ENCODE results near the gene FAM229A. TPM values are rescaled to one million over a fixed set of nuclear protein-coding genes. Genes with fewer than 3 reads are reported as not detected.

Gene FAM229A
- polyA plus RNA-seq, 3 donors = 3.0 to 4.3 (median 4.1) TPM

DNA sequence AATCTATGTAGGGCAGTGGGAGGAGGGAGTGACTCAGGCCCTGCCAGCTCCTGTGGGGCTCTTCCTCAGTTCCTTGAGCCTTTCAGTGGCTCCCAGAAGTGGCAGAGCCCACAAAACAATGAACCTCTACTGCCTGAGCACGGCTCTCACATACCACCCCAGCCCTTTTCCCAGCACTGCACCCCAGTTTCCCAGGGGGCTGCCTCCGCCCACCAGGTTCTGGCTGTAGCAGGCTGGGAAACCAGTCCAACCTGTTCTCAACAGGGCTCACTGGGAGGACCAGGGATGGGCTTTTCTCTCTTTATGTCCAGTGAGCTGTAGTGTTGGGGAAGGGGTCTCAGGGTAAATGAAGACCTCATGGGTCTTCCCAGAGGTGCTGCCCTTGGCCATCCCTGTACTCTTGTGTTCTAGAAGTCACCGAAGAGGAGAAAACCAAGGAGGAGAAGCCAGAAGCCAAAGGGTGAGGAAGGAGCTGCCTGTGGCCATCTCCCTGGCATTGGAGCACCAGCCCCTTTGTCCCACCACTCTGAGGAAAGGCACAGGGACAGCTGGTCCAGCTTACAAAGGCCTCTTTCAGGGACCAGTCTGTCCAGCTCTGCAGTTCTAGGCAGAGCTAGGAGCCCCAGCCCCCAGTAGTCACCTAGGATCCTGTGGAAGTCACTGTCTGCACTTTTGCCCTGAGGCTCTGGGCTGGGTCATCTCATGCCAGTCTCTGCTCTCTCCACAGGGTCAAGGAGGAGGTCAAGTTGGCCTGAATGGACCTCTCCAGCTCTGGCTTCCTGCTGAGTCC is 29.8 kb downstream of the FAM229A start:
- DNase-seq (ENCODE audit: low read depth in 3 of 3, low spot score in 2 of 3) = no peak

DNA sequence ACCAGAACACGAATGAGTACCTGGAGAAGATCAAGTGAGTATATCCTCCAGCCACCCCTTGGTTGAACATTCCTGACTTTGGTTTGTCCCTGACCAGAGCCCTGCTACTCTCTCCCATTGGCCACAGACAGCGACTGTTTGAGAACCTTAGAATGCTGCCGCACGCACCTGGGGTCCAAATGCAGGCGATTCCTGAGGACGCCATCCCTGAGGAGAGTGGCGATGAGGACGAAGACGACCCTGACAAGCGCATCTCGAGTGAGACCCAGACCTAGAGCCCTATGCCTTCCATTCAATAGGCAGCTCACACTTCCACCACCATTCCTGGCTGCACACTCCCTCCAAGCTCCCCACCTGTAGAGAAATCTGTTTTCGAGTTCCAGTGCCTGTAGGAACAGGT is 30.7 kb downstream of the FAM229A start:
- no peak for DNase-seq (ENCODE audit: low read depth in 3 of 3, low spot score in 2 of 3)

DNA sequence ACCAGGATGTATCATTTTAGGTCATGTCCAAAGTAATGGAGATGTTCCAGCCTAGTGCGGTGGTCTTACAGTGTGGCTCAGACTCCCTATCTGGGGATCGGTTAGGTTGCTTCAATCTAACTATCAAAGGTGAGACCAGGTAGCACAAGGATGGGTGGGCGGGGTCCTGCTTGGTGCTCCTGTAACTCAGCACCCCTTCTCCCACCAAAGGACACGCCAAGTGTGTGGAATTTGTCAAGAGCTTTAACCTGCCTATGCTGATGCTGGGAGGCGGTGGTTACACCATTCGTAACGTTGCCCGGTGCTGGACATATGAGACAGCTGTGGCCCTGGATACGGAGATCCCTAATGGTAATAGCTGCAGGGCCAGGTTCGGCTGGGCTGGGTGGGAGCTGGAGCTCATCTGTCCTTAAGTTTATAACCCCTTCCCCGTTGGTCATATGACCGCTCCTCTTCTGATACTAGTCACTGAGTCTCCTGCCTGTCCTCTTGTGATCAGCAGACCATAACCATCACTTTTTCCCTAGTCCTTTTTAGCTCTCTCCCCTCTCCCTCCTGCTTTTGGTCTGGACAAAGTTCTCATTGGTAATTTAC is 31.6 kb downstream of the FAM229A start:
- no peak for DNase-seq (ENCODE audit: low read depth in 3 of 3, low spot score in 2 of 3)

DNA sequence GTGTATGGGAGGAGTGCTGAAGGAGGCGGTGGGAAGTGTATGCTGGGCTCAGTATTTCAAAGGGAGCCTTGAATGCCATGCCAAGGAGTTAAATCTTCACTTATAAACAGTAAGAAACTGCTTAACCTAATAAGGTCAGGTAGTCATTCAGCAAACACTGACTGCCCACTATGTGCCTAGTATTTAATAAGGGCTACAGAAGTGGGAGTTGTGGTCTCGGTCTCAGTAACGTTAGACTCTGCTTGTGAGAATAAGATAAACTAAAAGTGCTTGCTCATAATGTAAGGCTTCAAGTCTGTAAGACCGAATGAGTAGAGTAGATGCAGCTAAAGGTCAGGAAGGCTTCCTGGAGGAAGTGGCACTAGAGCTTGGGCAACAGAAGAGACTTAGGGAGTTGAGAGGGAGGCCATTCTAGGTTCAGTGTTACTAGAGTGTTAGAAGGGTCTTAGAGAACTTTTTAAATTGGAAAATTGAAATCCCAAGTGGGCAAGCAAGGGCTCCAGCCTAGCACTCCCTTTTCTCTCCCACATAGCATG is 32.3 kb downstream of the FAM229A start:
- no peak for DNase-seq (ENCODE audit: low read depth in 3 of 3, low spot score in 2 of 3)

DNA sequence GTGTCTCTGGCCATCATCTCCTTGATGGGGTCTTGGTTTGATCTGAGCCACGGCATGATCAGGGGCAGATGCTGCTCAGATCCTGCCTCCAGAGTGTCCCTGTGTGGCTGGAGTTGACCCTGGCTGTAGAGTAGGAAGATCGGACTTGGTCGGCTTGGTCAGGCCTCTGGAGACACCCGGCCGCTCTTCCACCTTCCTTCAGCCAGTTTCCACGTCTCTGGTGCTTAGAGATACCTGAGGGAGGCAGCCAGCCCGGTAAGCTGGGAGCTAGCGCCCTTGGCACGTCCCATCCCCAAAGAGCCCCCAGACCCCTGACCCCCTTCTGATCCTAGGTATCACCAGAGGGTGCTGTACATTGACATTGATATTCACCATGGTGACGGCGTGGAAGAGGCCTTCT is 35.1 kb downstream of the FAM229A start:
- DNase-seq (ENCODE audit: low read depth in 3 of 3, low spot score in 2 of 3) = no peak

DNA sequence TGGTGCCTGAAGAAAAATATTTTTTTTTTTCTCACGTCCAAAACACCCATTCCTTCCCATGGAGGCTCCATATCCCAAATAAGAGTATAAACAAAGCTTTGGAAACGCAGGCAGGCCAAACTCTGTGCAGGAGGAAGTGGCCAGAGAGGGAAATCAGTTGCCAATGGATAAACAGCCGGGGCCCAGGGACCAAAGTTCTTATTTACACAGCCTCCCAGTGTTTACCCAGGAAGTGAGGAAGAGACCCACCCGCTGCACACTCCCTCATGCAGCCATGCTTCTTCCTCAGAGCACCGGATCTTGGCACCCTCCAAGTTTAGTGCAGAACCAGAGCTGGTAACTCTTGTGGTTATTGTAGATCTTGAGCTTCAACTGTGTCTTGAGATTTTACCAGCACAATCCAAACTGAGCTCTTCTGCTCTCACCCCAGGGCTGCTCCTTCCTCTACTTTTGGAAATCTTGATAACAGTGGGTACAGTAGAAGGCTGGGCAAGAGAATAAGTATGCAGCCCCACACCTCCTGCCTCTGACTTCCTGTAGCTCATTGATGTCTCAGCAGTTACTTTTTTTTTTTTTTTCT is 40.5 kb downstream of the FAM229A start:
- no peak for DNase-seq (ENCODE audit: low read depth in 3 of 3, low spot score in 2 of 3)

DNA sequence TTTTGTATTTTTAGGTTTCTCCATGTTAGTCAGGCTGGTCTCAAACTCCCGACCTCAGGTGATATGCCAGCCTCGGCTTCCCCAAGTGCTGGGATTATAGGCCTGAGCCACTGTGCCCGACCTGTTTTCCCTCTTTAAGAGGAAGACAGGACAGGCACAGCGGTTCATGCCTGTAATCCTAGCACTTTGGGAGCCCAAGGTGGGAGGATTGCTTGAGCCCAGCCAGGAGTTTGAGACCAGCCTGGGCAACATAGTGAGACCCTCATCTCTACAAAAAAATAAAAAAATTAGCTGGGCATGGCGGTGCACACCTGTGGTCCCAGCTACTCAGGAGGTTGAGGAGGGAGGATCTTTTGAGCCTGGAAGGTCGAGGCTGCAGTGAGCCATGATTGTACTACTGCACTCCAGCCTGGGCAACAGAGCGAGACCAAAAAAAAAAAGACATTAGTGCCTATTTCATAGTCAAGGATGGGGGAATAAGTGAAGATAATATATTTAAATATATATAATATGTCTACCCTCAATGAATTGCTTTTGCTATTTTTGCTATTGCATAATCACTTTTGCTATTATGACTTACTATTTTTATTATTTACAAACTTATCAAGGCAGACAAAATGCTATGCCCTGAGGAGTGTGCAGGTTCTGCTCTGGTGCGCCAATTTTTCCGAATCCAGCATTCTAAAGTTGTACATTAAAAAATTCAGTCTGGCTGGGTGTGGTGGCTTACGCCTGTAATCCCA is 44.0 kb downstream of the FAM229A start:
- DNase-seq (ENCODE audit: low read depth in 3 of 3, low spot score in 2 of 3) = no peak

DNA sequence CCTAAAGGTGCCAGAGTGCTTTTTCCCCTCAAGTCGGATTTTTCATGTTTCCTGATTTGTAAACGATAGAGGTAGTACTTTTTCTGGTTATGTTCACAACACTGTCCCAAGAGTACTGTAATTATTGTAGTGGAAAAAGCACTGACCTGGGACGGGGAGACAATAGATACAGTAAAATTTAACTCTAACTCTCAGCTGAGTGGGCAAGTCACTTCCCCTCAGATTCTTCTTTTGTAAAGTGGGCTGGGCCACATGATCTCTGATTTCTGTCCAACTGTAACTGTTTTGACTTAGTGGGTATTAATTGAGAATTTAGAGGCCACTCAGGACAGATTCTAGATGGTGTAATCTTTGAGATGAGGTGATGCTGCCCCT is 45.4 kb downstream of the FAM229A start:
- DNase-seq (ENCODE audit: low read depth in 3 of 3, low spot score in 2 of 3) = no peak

DNA sequence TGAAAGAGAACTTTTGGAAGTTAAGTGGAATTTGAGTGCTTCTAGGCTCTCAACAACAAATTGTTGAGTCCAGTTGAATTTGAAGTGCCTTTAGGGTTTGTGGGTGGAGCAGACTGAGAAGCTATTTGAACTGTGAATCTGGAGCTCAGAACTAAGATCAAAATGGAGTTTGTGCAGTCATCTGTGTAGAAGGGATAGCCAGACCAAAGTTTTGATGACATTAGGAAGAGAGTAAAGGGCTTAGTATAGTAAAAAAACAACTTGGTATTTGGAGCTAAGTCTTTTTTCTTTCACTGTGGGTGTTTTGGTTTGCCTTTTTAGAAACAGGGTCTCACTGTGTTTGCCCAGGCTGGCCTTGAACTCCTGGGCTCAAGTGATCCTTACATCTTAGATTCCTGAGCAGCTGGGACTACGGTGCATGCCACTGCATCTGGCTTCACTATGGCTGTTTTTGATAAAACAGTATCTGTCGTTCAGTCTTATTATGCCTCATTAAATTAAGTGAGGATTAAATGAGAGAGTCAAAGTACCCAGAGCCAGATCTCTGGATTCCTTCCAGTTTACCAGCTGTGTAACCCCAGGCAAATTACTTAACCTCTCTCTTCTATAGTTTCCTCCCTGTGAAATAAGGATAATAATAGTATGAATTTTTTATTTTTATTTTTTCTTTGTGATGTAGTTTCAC is 50.4 kb downstream of the FAM229A start:
- no peak for DNase-seq (ENCODE audit: low read depth in 3 of 3, low spot score in 2 of 3)

Other genes with a start within 250 kb of the FAM229A start
- 10 to 100 TPM; 44.8 to 45.2 (median 44.9) TPM for gene TXLNA, start 182.8 kb downstream of the FAM229A start, polyA plus RNA-seq (ENCODE audit: insufficient read length in 3 of 3)
- 10 to 100 TPM; 19.2 to 22.1 (median 21.8) TPM for gene CCDC28B, start 161.9 kb downstream of the FAM229A start, polyA plus RNA-seq (ENCODE audit: insufficient read length in 3 of 3)
- 1 to 10 TPM; 6.8 to 7.2 (median 7.2) TPM for gene IQCC, start 156.8 kb downstream of the FAM229A start, polyA plus RNA-seq (ENCODE audit: insufficient read length in 3 of 3)
- gene DCDC2B, start 153.4 kb downstream of the FAM229A start, polyA plus RNA-seq (ENCODE audit: insufficient read length in 3 of 3) = under 1 TPM; 0.37 to 0.74 (median 0.62) TPM
- 10 to 100 TPM; 21.1 to 27.3 (median 23.6) TPM for gene TMEM234, start 140.1 kb downstream of the FAM229A start, polyA plus RNA-seq (ENCODE audit: insufficient read length in 3 of 3)
- gene EIF3I, start 140.1 kb downstream of the FAM229A start, polyA plus RNA-seq (ENCODE audit: insufficient read length in 3 of 3) = 100 to 1,000 TPM; 177 to 208 (median 192) TPM
- gene FAM167B, start 115.3 kb downstream of the FAM229A start, polyA plus RNA-seq (ENCODE audit: insufficient read length in 3 of 3) = 1 to 10 TPM; 7.1 to 10.0 (median 8.7) TPM
- gene LCK, start 111.2 kb downstream of the FAM229A start, polyA plus RNA-seq (ENCODE audit: insufficient read length in 3 of 3) = 1 to 10 TPM; 4.5 to 6.3 (median 5.2) TPM
- gene HDAC1, start 70.4 kb downstream of the FAM229A start, polyA plus RNA-seq (ENCODE audit: insufficient read length in 3 of 3) = 100 to 1,000 TPM; 173 to 203 (median 193) TPM
- 100 to 1,000 TPM; 391 to 445 (median 436) TPM for gene MARCKSL1, start 26.3 kb downstream of the FAM229A start, polyA plus RNA-seq (ENCODE audit: insufficient read length in 3 of 3)
- gene TSSK3, start 54 bp upstream of the FAM229A start, polyA plus RNA-seq (ENCODE audit: insufficient read length in 3 of 3) = 1 to 10 TPM; 1.2 to 2.1 (median 1.3) TPM
- 10 to 100 TPM; 58.8 to 60.3 (median 59.5) TPM for gene BSDC1, start 32.0 kb upstream of the FAM229A start, polyA plus RNA-seq (ENCODE audit: insufficient read length in 3 of 3)
- 1 to 10 TPM in 1 of 3 donors, under 1 TPM in 2; 0.89 to 1.1 (median 1.00) TPM for gene ZBTB8B, start 102.6 kb upstream of the FAM229A start, polyA plus RNA-seq (ENCODE audit: insufficient read length in 3 of 3)
- gene ZBTB8A, start 176.9 kb upstream of the FAM229A start, polyA plus RNA-seq (ENCODE audit: insufficient read length in 3 of 3) = 10 to 100 TPM; 17.7 to 18.1 (median 18.0) TPM

Measured in right renal cortex interstitium (tissue), 3 donors.